Vagina (tissue), 2 donors: ENCODE data around the gene GINS3.
"Not testable (repeated sequence)": the region's sequence is repeated elsewhere in the genome, so short reads cannot be mapped to it uniquely, and the experiment has no call there.

ENCODE experiments used
- POLR2AphosphoS5 ChIP-seq, 2 donors: sonication (generic); formaldehyde crosslinking; IDR thresholded peaks; one replicate each; pipeline ENCODE4 v1.9.0; 2017; ENCODE audit warnings: antibody characterized with exemption in 2 of 2, mild to moderate bottlenecking in 2 of 2, low read depth in 1 of 2; ENCODE audit not compliant: insufficient read depth in 1 of 2
- TF ChIP-seq, protein P1 (sequence below), 3 experiments: fragments of 450-650 bp in 2 of 3; fragments of 200-600 bp in 1 of 3; sonication (generic) in 1 of 3; IDR thresholded peaks; one replicate each; pipeline ENCODE4 v1.5.1; 2017 to 2019; ENCODE audit warnings: antibody characterized with exemption in 3 of 3, mild to moderate bottlenecking in 2 of 3, moderate library complexity in 2 of 3

DNA sequence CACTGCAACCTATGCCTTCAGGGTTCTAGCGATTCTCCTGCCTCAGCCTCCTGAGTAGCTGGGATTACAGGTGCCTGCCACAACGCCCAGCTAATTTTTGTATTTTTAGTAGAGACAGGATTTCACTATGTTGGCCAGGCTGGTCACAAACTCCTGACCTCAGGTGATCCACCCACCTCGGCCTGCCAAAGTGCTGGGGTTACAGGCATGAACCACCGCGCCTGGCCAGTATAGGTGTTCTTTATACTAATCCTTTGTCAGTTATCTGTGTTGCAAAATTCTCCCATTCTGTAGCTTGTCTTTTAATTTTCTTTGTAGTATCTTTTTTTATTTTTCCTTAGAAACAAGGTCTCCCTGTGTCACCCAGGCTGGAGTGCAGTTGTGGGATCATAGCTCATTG lies 23.7 kb downstream of the GINS3 start:
- TF ChIP-seq, protein P1, sequence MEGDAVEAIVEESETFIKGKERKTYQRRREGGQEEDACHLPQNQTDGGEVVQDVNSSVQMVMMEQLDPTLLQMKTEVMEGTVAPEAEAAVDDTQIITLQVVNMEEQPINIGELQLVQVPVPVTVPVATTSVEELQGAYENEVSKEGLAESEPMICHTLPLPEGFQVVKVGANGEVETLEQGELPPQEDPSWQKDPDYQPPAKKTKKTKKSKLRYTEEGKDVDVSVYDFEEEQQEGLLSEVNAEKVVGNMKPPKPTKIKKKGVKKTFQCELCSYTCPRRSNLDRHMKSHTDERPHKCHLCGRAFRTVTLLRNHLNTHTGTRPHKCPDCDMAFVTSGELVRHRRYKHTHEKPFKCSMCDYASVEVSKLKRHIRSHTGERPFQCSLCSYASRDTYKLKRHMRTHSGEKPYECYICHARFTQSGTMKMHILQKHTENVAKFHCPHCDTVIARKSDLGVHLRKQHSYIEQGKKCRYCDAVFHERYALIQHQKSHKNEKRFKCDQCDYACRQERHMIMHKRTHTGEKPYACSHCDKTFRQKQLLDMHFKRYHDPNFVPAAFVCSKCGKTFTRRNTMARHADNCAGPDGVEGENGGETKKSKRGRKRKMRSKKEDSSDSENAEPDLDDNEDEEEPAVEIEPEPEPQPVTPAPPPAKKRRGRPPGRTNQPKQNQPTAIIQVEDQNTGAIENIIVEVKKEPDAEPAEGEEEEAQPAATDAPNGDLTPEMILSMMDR (IDR thresholded peaks at IDR 0.05), result not testable (repeated sequence)
- TF ChIP-seq POLR2AphosphoS5 (IDR thresholded peaks at IDR 0.05; ENCODE audit: insufficient read depth in 1 of 2, low read depth in 1 of 2), result not testable (repeated sequence)
